Measurements from ENCODE around the gene COL26A1.

Gene COL26A1

GRCh38 chr7:101377189-101377736 is 14.6 kb downstream of the COL26A1 start:
- peaks cover 3% of the 10 kb centered on the region for H3K9me3 ChIP-seq (ENCODE audit: insufficient read depth, low read depth, low read length)
- no CpG with 5 or more reads among the region's 4 CpGs for WGBS (ENCODE audit: extremely low coverage, insufficient coverage, insufficient read length)
- no peak overlapping the region for H4K12ac ChIP-seq (ENCODE audit: low read depth, low read length)

GRCh38 chr7:101378751-101379174 is 16.1 kb downstream of the COL26A1 start:
- Histone ChIP-seq H4K91ac (ENCODE audit: low read depth, low read length) (peak overlapping the region; percentile 95), H2BK12ac (ENCODE audit: low read length) (peak overlapping the region; percentile 95), H3K14ac (ENCODE audit: low read length) (peak overlapping the region; percentile 94), H3K27ac (ENCODE audit: low read depth, low read length) (peak overlapping the region; percentile 97), H3K4me2 (ENCODE audit: low read length) (peak overlapping the region; percentile 19), H3K9me3 (ENCODE audit: insufficient read depth, low read depth, low read length) (peaks cover 3% of the 10 kb centered on the region), H3K4me1 (ENCODE audit: control insufficient read depth in 1 of 2, insufficient read depth in 2 of 2, low read length in 2 of 2) (peaks cover 30% of the 10 kb centered on the region in 2 experiments), H3K27me3 (ENCODE audit: insufficient read depth, low read length) (no peaks in the 10 kb centered on the region), H4K12ac (ENCODE audit: low read depth, low read length) (no peak overlapping the region), H3K9ac (ENCODE audit: low read length) (no peak overlapping the region), H3K4ac (ENCODE audit: low read depth, low read length) (no peak overlapping the region), H3K18ac (ENCODE audit: low read length) (no peak overlapping the region), H2BK120ac (ENCODE audit: insufficient read depth, low read length, poor library complexity) (peak overlapping the region; percentile 90), H4K8ac (ENCODE audit: low read depth, low read length) (peak overlapping the region; percentile 87), H3K79me1 (ENCODE audit: low read length) (peaks cover 30% of the 10 kb centered on the region), H3K4me3 (ENCODE audit: low read depth, low read length) (no peak overlapping the region), H2BK5ac (ENCODE audit: low read depth, low read length, poor library complexity) (peak overlapping the region; percentile 96), H2AK5ac (ENCODE audit: low read length) (no peak overlapping the region), H3K23ac (ENCODE audit: low read length) (no peak overlapping the region), H3K36me3 (ENCODE audit: control insufficient read depth in 1 of 2, insufficient read depth in 2 of 2, low read length in 2 of 2) (peaks cover 0 to 2% of the 10 kb centered on the region in 2 experiments), H2AFZ (ENCODE audit: insufficient read depth, low read length, poor library complexity) (no peak overlapping the region), H3K79me2 (ENCODE audit: control insufficient read depth, insufficient read depth, low read length, poor library complexity) (peaks cover 10% of the 10 kb centered on the region)
- DNase-seq: peak; percentile 10 to 53
- no CpG with 5 or more reads among the region's 13 CpGs for WGBS (ENCODE audit: extremely low coverage, insufficient coverage, insufficient read length)

More at GRCh38 chr7:101377189-101377736, 14.6 kb downstream of the COL26A1 start:
- H2AK5ac ChIP-seq (ENCODE audit: low read length): no peak overlapping the region
- peaks cover 30% of the 10 kb centered on the region for H3K79me1 ChIP-seq (ENCODE audit: low read length)
- no peak overlapping the region for H3K4me3 ChIP-seq (ENCODE audit: low read depth, low read length)
- H2BK5ac ChIP-seq (ENCODE audit: low read depth, low read length, poor library complexity): peak overlapping the region; percentile 85
- H3K27me3 ChIP-seq (ENCODE audit: insufficient read depth, low read length): no peaks in the 10 kb centered on the region
- H3K23ac ChIP-seq (ENCODE audit: low read length): no peak overlapping the region
- peak overlapping the region; percentile 33 for H4K8ac ChIP-seq (ENCODE audit: low read depth, low read length)
- H4K91ac ChIP-seq (ENCODE audit: low read depth, low read length): peak overlapping the region; percentile 95
- H3K4me2 ChIP-seq (ENCODE audit: low read length): no peak overlapping the region
- no peak overlapping the region for H3K9ac ChIP-seq (ENCODE audit: low read length)
- H3K18ac ChIP-seq (ENCODE audit: low read length): no peak overlapping the region
- H3K14ac ChIP-seq (ENCODE audit: low read length): no peak overlapping the region
- H3K36me3 ChIP-seq (ENCODE audit: control insufficient read depth in 1 of 2, insufficient read depth in 2 of 2, low read length in 2 of 2): peaks cover 0 to 2% of the 10 kb centered on the region in 2 experiments
- H3K79me2 ChIP-seq (ENCODE audit: control insufficient read depth, insufficient read depth, low read length, poor library complexity): peaks cover 9% of the 10 kb centered on the region
- H3K27ac ChIP-seq (ENCODE audit: low read depth, low read length): peak overlapping the region; percentile 97
- no peak overlapping the region for H3K4ac ChIP-seq (ENCODE audit: low read depth, low read length)
- H2BK12ac ChIP-seq (ENCODE audit: low read length): peak overlapping the region; percentile 67
- H2AFZ ChIP-seq (ENCODE audit: insufficient read depth, low read length, poor library complexity): no peak overlapping the region
- H3K4me1 ChIP-seq (ENCODE audit: control insufficient read depth in 1 of 2, insufficient read depth in 2 of 2, low read length in 2 of 2): peaks cover 35% of the 10 kb centered on the region in 2 experiments
- H2BK120ac ChIP-seq (ENCODE audit: insufficient read depth, low read length, poor library complexity): no peak overlapping the region
- DNase-seq: peak; percentile 52 to 64

- Histone ChIP-seq H4K12ac (ENCODE audit: low read depth, low read length) (peak overlapping the region; percentile 40), H3K4me3 (ENCODE audit: low read depth, low read length) (no peak overlapping the region)
Observed at GRCh38 chr7:101379302-101379701, 16.6 kb downstream of the COL26A1 start.

GRCh38 chr7:101381549-101382111 is 19.0 kb downstream of the COL26A1 start:
- no peak overlapping the region for H2AFZ ChIP-seq (ENCODE audit: insufficient read depth, low read length, poor library complexity)
- H4K8ac ChIP-seq (ENCODE audit: low read depth, low read length): no peak overlapping the region
- H2BK12ac ChIP-seq (ENCODE audit: low read length): no peak overlapping the region
- H3K4ac ChIP-seq (ENCODE audit: low read depth, low read length): no peak overlapping the region
- no peak overlapping the region for H3K9ac ChIP-seq (ENCODE audit: low read length)
- H3K14ac ChIP-seq (ENCODE audit: low read length): no peak overlapping the region
- WGBS (ENCODE audit: extremely low coverage, insufficient coverage, insufficient read length): no CpG with 5 or more reads among the region's 5 CpGs
- H3K27me3 ChIP-seq (ENCODE audit: insufficient read depth, low read length): no peaks in the 10 kb centered on the region
- H3K27ac ChIP-seq (ENCODE audit: low read depth, low read length): no peak overlapping the region
- H2AK5ac ChIP-seq (ENCODE audit: low read length): no peak overlapping the region
- H3K36me3 ChIP-seq (ENCODE audit: control insufficient read depth in 1 of 2, insufficient read depth in 2 of 2, low read length in 2 of 2): peaks cover 0 to 4% of the 10 kb centered on the region in 2 experiments
- no peak overlapping the region for H2BK5ac ChIP-seq (ENCODE audit: low read depth, low read length, poor library complexity)
- H4K12ac ChIP-seq (ENCODE audit: low read depth, low read length): no peak overlapping the region
- peaks cover 6% of the 10 kb centered on the region for H3K79me2 ChIP-seq (ENCODE audit: control insufficient read depth, insufficient read depth, low read length, poor library complexity)
- H2BK120ac ChIP-seq (ENCODE audit: insufficient read depth, low read length, poor library complexity): no peak overlapping the region
- H3K4me3 ChIP-seq (ENCODE audit: low read depth, low read length): no peak overlapping the region
- no peak overlapping the region for H3K23ac ChIP-seq (ENCODE audit: low read length)
- H3K18ac ChIP-seq (ENCODE audit: low read length): no peak overlapping the region
- H4K91ac ChIP-seq (ENCODE audit: low read depth, low read length): no peak overlapping the region
- no peak for DNase-seq
- peaks cover 27% of the 10 kb centered on the region for H3K79me1 ChIP-seq (ENCODE audit: low read length)
- H3K4me2 ChIP-seq (ENCODE audit: low read length): no peak overlapping the region
- peaks cover 24 to 30% of the 10 kb centered on the region in 2 experiments for H3K4me1 ChIP-seq (ENCODE audit: control insufficient read depth in 1 of 2, insufficient read depth in 2 of 2, low read length in 2 of 2)
- peaks cover 3% of the 10 kb centered on the region for H3K9me3 ChIP-seq (ENCODE audit: insufficient read depth, low read depth, low read length)

More at GRCh38 chr7:101379302-101379701, 16.6 kb downstream of the COL26A1 start:
- DNase-seq: no peak
- WGBS (ENCODE audit: extremely low coverage, insufficient coverage, insufficient read length): no CpG with 5 or more reads among the region's 4 CpGs
- H3K14ac ChIP-seq (ENCODE audit: low read length): peak overlapping the region; percentile 94
- H3K79me1 ChIP-seq (ENCODE audit: low read length): peaks cover 26% of the 10 kb centered on the region
- H2BK120ac ChIP-seq (ENCODE audit: insufficient read depth, low read length, poor library complexity): peak overlapping the region; percentile 99
- peaks cover 27% of the 10 kb centered on the region in 2 experiments for H3K4me1 ChIP-seq (ENCODE audit: control insufficient read depth in 1 of 2, insufficient read depth in 2 of 2, low read length in 2 of 2)
- H3K27me3 ChIP-seq (ENCODE audit: insufficient read depth, low read length): no peaks in the 10 kb centered on the region
- H3K9me3 ChIP-seq (ENCODE audit: insufficient read depth, low read depth, low read length): peaks cover 3% of the 10 kb centered on the region
- H3K4ac ChIP-seq (ENCODE audit: low read depth, low read length): peak overlapping the region; percentile 61
- H2BK5ac ChIP-seq (ENCODE audit: low read depth, low read length, poor library complexity): peak overlapping the region; percentile 96
- H3K9ac ChIP-seq (ENCODE audit: low read length): no peak overlapping the region
- peak overlapping the region; percentile 87 for H4K8ac ChIP-seq (ENCODE audit: low read depth, low read length)
- peaks cover 0 to 2% of the 10 kb centered on the region in 2 experiments for H3K36me3 ChIP-seq (ENCODE audit: control insufficient read depth in 1 of 2, insufficient read depth in 2 of 2, low read length in 2 of 2)
- H3K23ac ChIP-seq (ENCODE audit: low read length): peak overlapping the region; percentile 64
- peak overlapping the region; percentile 19 for H3K4me2 ChIP-seq (ENCODE audit: low read length)
- peak overlapping the region; percentile 95 for H2BK12ac ChIP-seq (ENCODE audit: low read length)
- peak overlapping the region; percentile 96 for H3K18ac ChIP-seq (ENCODE audit: low read length)
- peak overlapping the region; percentile 48 for H2AFZ ChIP-seq (ENCODE audit: insufficient read depth, low read length, poor library complexity)
- peak overlapping the region; percentile 97 for H3K27ac ChIP-seq (ENCODE audit: low read depth, low read length)
- H2AK5ac ChIP-seq (ENCODE audit: low read length): peak overlapping the region; percentile 96
- peak overlapping the region; percentile 95 for H4K91ac ChIP-seq (ENCODE audit: low read depth, low read length)
- H3K79me2 ChIP-seq (ENCODE audit: control insufficient read depth, insufficient read depth, low read length, poor library complexity): peaks cover 8% of the 10 kb centered on the region
